Measurements from ENCODE around the gene ITGB3BP. TPM values are rescaled to one million over a fixed set of nuclear protein-coding genes. Genes with fewer than 3 reads are reported as not detected.

ITGB3BP gene
- total and polyA plus RNA-seq, 2 of the 13 experiments (the other 11 are each of a cell fraction or from before 2014, with no cell fraction given) = 19.0 to 46.5 TPM

GRCh38 chr1:63522891-63523728, at the start of gene ITGB3BP, which contains the start of gene EFCAB7 (continued):
- TF ChIP-seq PRMT3 (CRISPR knock-in tag; IDR thresholded peaks at IDR 0.05; ENCODE audit: borderline replicate concordance, low read depth) (peak; percentile 34; the same call in 1 of the 2 replicates), ZNF564 (CRISPR knock-in tag; IDR thresholded peaks at IDR 0.05) (0 out of 2 replicates have a peak, but pooled peaks have one; percentile 26), MIER2 (CRISPR knock-in tag; IDR thresholded peaks at IDR 0.05) (peak; percentile 53; the same call in 1 of the 2 replicates), ZNF746 (CRISPR knock-in tag; IDR thresholded peaks at IDR 0.05) (peak; percentile 61; the same call in 1 of the 2 replicates), ZSCAN25 (CRISPR knock-in tag; IDR thresholded peaks at IDR 0.05) (peak; percentile 73), NR2F6 (IDR thresholded peaks at IDR 0.05) (0 out of 2 replicates have a peak, but pooled peaks have one; percentile 13), NR2F6 (CRISPR knock-in tag; IDR thresholded peaks at IDR 0.05) (no peak), BATF2 (CRISPR knock-in tag; IDR thresholded peaks at IDR 0.05) (0 out of 2 replicates have a peak, but pooled peaks have one; percentile 52), SMC3 (IDR thresholded peaks at IDR 0.05; ENCODE audit: low read length) (no peak), ARNT2 (CRISPR knock-in tag; IDR thresholded peaks at IDR 0.05; ENCODE audit: low read depth) (peak; percentile 97)
- TF ChIP-seq, protein P1, sequence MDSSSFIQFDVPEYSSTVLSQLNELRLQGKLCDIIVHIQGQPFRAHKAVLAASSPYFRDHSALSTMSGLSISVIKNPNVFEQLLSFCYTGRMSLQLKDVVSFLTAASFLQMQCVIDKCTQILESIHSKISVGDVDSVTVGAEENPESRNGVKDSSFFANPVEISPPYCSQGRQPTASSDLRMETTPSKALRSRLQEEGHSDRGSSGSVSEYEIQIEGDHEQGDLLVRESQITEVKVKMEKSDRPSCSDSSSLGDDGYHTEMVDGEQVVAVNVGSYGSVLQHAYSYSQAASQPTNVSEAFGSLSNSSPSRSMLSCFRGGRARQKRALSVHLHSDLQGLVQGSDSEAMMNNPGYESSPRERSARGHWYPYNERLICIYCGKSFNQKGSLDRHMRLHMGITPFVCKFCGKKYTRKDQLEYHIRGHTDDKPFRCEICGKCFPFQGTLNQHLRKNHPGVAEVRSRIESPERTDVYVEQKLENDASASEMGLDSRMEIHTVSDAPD (CRISPR knock-in tag; IDR thresholded peaks at IDR 0.05) = peak; percentile 82
- TF ChIP-seq, protein P2, sequence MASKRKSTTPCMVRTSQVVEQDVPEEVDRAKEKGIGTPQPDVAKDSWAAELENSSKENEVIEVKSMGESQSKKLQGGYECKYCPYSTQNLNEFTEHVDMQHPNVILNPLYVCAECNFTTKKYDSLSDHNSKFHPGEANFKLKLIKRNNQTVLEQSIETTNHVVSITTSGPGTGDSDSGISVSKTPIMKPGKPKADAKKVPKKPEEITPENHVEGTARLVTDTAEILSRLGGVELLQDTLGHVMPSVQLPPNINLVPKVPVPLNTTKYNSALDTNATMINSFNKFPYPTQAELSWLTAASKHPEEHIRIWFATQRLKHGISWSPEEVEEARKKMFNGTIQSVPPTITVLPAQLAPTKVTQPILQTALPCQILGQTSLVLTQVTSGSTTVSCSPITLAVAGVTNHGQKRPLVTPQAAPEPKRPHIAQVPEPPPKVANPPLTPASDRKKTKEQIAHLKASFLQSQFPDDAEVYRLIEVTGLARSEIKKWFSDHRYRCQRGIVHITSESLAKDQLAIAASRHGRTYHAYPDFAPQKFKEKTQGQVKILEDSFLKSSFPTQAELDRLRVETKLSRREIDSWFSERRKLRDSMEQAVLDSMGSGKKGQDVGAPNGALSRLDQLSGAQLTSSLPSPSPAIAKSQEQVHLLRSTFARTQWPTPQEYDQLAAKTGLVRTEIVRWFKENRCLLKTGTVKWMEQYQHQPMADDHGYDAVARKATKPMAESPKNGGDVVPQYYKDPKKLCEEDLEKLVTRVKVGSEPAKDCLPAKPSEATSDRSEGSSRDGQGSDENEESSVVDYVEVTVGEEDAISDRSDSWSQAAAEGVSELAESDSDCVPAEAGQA (IDR thresholded peaks at IDR 0.05; ENCODE audit: low read depth) = peak; percentile 72
- TF ChIP-seq, protein P2 (CRISPR knock-in tag; IDR thresholded peaks at IDR 0.05; ENCODE audit: borderline replicate concordance) = no peak; the same call in 1 of the 2 replicates
- TF ChIP-seq, protein P3, sequence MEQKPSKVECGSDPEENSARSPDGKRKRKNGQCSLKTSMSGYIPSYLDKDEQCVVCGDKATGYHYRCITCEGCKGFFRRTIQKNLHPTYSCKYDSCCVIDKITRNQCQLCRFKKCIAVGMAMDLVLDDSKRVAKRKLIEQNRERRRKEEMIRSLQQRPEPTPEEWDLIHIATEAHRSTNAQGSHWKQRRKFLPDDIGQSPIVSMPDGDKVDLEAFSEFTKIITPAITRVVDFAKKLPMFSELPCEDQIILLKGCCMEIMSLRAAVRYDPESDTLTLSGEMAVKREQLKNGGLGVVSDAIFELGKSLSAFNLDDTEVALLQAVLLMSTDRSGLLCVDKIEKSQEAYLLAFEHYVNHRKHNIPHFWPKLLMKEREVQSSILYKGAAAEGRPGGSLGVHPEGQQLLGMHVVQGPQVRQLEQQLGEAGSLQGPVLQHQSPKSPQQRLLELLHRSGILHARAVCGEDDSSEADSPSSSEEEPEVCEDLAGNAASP (CRISPR knock-in tag; IDR thresholded peaks at IDR 0.05; ENCODE audit: borderline replicate concordance) = 0 out of 2 replicates have a peak, but pooled peaks have one; percentile 58
